ENCODE data around the gene NACA. TPM values are rescaled to one million over a fixed set of nuclear protein-coding genes. Genes with fewer than 3 reads are reported as not detected.

The NACA gene
- total RNA-seq, result 100 to 1,000 TPM; 793 to 820 TPM

DNA sequence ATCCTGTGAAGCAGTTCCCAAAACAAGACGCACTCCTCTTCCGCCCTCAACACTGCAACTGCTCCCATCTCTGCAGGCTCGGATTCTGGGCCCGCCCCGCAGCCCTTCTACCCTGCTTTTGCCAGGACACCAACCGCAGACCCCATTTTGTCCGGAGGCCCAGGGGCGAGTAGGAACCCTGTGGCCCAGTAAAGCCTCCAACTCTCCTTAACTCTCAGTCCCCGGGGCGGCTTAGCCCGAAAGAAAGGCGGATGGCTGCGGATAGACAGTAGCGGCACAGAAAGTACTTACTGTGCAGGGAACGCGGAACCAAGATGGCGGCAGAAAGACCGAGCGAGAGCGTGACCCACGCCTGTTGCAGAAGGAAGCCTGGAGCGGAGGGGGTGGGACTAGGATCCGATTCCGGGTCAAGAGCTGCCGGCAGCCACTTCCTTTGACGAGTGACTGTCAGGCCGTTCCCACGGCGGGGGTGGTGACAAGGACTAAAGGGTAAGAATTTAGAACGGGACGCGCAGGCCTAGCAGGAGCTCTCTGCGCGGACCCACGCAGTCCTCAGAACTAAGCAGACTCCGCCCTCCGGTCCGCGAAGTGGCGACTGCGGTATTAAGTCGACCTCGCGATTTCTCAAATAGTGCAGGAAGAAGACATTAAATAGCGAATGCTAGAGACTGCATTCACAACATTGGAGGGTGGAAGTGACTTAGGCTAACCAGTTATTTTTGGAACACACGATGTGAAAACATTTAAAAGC, at the start of gene NACA:
Gene NACA (minus strand): TSS at position 328 of the 751 bp plus-strand sequence. CDS start 778 bp downstream, outside the sequence.
- ATAC-seq (peak; percentile 98), DNase-seq (peak; percentile 100)
- H3K4me1 Mint-ChIP-seq (ENCODE audit: low read depth), result peaks cover 50% of the 10 kb centered on the region
- H3K9me3 Mint-ChIP-seq (ENCODE audit: insufficient read depth), result no peaks in the 10 kb centered on the region
- no peaks in the 10 kb centered on the region for H3K27me3 Mint-ChIP-seq (ENCODE audit: low read depth)
- peak within 1 kb of the TSS; percentile 97 for H3K27ac Mint-ChIP-seq
- H3K36me3 Mint-ChIP-seq (ENCODE audit: low read depth), result peaks cover 72% of the 10 kb centered on the region
- peak within 1 kb of the TSS; percentile 98 for H3K4me3 Mint-ChIP-seq
- ChIA-PET POLR2A (interaction anchor here (0.6 to 6.9 kb wide), 29 partner anchors 9 to 797 kb away, joined by 3 to 119 read pairs (median 4); partner anchors contain the start of genes ATP5F1B, LRP1, NEMP1 and PRIM1), CTCF (interaction anchor here (0.7 to 1.9 kb wide), 9 partner anchors 24 to 386 kb away, joined by 3 to 9 read pairs (median 4); partner anchors contain the start of gene STAT6)

DNA sequence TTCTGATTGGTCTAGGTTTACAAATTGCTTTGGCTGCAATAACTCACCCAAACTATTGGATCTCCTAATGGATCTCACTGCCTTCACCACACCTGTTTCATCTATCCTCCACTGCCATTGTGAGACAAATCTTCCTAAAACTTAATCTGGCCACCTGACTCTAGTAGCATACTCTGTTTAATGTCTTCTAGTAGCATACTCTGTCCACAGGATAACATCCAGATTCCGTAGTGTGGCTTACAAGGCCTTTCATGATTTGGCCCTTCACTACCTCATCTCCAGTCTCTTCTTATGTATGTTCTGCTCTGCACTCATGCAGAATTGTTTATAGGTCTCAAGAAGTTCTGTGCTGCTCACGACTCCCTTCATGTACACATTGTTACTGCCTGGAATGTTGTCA, 48.0 kb upstream of the NACA start:
- Mint-ChIP-seq H3K36me3 (ENCODE audit: low read depth) (no peaks in the 10 kb centered on the region), H3K9me3 (ENCODE audit: insufficient read depth) (no peaks in the 10 kb centered on the region)

DNA sequence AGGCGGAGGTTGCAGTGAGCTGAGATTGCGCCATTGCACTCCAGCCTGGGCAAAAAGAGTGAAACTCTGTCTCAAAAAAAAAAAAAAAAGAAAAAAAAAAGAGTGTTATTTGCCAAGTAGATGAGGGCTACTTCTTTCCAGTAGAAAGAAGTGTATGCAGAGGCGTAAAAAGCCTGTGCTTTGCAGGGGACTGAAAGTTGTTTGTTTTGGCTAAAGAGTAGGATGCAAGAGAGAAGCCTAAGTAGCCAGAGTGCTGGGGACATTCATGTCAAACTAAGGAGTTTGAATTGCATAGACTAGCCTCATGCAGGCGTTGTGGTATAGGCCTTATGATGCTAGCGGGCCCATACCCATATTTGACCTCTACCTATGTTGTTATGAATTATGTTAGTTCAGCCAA, 47.5 kb upstream of the NACA start:
- CTCF ChIA-PET, result no interaction called here
- no peak overlapping the region for H3K27ac Mint-ChIP-seq
- H3K27me3 Mint-ChIP-seq (ENCODE audit: low read depth), result no peaks in the 10 kb centered on the region
- POLR2A ChIA-PET, result no interaction called here
- ATAC-seq, result no peak
- H3K9me3 Mint-ChIP-seq (ENCODE audit: insufficient read depth), result no peaks in the 10 kb centered on the region
- DNase-seq, result no peak
- H3K4me3 Mint-ChIP-seq, result no peak overlapping the region
- H3K4me1 Mint-ChIP-seq (ENCODE audit: low read depth), result no peaks in the 10 kb centered on the region
- no peaks in the 10 kb centered on the region for H3K36me3 Mint-ChIP-seq (ENCODE audit: low read depth)

More for the DNA sequence above, 48.0 kb upstream of the NACA start:
- H3K4me3 Mint-ChIP-seq, result no peak overlapping the region
- no peaks in the 10 kb centered on the region for H3K4me1 Mint-ChIP-seq (ENCODE audit: low read depth)
- POLR2A ChIA-PET, result no interaction called here
- no peak for DNase-seq
- ATAC-seq, result no peak
- no peaks in the 10 kb centered on the region for H3K27me3 Mint-ChIP-seq (ENCODE audit: low read depth)
- CTCF ChIA-PET, result no interaction called here
- H3K27ac Mint-ChIP-seq, result no peak overlapping the region

DNA sequence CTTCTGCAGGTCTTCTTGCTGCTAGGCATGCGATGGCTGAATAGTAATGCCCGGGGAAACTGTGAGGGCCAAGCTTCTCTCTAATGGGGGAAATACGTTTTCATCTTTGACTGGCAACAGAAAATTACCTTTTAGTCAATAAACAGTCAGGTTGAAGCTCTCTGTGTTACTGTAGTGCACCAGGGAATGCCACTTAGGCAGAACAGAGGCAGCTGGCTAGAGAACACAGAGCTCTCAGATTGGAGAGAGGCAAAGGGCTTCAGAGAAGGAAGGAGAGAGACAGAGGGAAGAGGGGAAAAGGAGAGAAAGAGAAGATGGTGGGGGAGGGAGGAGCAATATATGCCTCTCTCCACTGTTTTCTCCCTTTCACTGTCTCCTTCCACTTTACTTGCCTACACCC, 44.8 kb upstream of the NACA start:
- Mint-ChIP-seq H3K36me3 (ENCODE audit: low read depth) (no peaks in the 10 kb centered on the region), H3K9me3 (ENCODE audit: insufficient read depth) (no peaks in the 10 kb centered on the region), H3K27ac (no peak overlapping the region), H3K4me1 (ENCODE audit: low read depth) (no peaks in the 10 kb centered on the region), H3K27me3 (ENCODE audit: low read depth) (no peaks in the 10 kb centered on the region), H3K4me3 (no peak overlapping the region)
- ATAC-seq (no peak), DNase-seq (no peak)
- ChIA-PET POLR2A (interaction anchor here (0.8 kb wide), 1 partner anchor 82 kb away, joined by 3 read pairs; the partner anchor contains the start of gene PTGES3), CTCF (interaction anchor here (0.8 to 1.7 kb wide), 4 partner anchors 12 to 342 kb away, joined by 3 to 6 read pairs (median 4); no protein-coding TSS in a partner anchor)

DNA sequence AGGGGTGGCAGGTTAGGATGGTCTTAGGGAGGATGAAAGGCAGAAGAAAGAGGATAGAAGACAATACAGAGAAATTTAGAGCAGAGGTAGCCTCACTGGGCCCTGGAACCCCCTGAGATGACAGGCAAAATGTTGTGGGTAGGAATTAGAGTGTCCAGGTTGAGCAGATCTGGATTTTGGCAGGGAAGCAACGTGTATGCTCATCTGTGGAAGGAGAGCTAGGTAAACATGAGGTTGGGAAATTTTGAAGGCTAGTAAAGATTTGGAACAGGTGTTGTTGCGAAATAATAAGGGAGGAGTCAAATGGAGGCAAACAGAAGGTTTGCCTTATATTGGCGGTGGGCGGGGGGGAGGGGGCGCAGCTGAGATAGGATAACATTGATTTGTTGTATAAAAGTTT, 43.3 kb upstream of the NACA start:
- DNase-seq (no peak), ATAC-seq (no peak)
- H3K27me3 Mint-ChIP-seq (ENCODE audit: low read depth), result no peaks in the 10 kb centered on the region
- no peaks in the 10 kb centered on the region for H3K9me3 Mint-ChIP-seq (ENCODE audit: insufficient read depth)
- no peaks in the 10 kb centered on the region for H3K36me3 Mint-ChIP-seq (ENCODE audit: low read depth)
- no peaks in the 10 kb centered on the region for H3K4me1 Mint-ChIP-seq (ENCODE audit: low read depth)
- H3K27ac Mint-ChIP-seq, result no peak overlapping the region
- H3K4me3 Mint-ChIP-seq, result no peak overlapping the region
- ChIA-PET CTCF (interaction anchor here (0.8 kb wide), 1 partner anchor 11 kb away, joined by 4 read pairs; no protein-coding TSS in a partner anchor), POLR2A (no interaction called here)

DNA sequence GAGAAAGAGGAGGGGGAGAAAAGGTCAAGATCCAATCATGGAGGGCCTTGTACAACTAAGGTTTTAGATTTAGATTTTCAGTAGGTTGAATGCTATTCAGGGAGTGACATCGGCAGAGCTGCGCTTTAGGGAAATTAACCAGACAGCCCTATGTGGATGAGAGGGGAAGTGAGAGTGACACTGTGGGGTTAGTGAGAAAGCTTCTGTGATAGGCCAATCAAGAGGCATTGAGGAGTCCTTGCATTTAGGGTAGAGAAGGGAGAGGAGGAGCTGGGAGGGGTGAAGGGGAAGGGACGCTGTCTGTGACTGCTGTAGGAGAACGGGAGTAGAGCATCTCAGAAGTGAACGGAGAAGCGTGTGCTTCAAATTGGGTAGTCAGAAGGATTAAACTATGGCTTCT, 41.4 kb upstream of the NACA start:
- no peak for DNase-seq
- no peak for ATAC-seq
- Mint-ChIP-seq H3K36me3 (ENCODE audit: low read depth) (no peaks in the 10 kb centered on the region), H3K27ac (no peak overlapping the region), H3K27me3 (ENCODE audit: low read depth) (peaks cover 3% of the 10 kb centered on the region), H3K4me3 (no peak overlapping the region), H3K9me3 (ENCODE audit: insufficient read depth) (no peaks in the 10 kb centered on the region), H3K4me1 (ENCODE audit: low read depth) (no peaks in the 10 kb centered on the region)
- POLR2A ChIA-PET, result no interaction called here
- CTCF ChIA-PET, result interaction anchor here (1.3 kb wide), 1 partner anchor 8 kb away, joined by 5 read pairs; no protein-coding TSS in a partner anchor

DNA sequence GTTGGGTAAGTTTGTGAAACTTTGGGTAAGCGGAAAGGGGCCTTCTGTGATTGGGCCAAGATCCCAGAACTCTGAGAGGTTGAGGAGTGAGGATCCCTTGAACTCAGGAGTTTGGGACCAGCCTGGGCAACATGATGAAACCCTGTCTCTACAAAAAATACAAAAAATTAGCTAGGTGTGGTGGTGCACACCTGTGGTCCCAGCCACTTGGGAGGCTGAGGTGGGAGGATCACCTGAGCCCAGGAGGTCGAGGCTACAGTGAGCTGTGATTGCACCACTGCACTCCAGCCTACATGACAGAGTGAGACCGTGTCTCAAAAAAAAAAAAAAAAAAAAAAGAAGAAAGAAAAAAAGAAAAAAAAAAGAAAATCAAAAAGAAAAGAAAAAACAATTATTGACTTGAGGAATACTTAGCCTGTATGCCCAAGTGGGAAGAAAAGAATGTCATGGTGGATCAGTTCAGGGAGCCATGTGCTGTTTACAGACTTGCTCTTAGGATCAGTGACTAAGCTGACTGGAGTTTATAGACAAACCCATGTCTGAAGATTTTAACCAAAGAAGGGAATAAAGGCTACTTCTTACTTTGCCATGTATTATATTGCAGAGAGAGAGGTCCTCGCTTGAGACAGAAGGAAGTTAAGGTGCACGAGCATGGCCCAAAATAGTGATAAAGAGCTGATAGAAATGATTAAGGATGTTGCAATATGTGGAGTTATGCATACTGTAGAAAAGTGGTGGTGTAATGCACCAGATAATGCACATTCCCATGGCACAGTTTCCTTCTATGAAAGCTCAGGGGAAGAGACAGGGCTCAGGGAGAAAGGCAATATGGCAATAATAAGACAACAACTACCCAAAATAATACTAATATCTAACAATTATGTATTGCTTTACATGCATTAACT, 38.9 kb upstream of the NACA start:
- Mint-ChIP-seq H3K9me3 (ENCODE audit: insufficient read depth) (no peaks in the 10 kb centered on the region), H3K4me3 (no peak overlapping the region), H3K27ac (no peak overlapping the region), H3K36me3 (ENCODE audit: low read depth) (no peaks in the 10 kb centered on the region), H3K4me1 (ENCODE audit: low read depth) (no peaks in the 10 kb centered on the region), H3K27me3 (ENCODE audit: low read depth) (peaks cover 3% of the 10 kb centered on the region)
- ChIA-PET POLR2A (no interaction called here), CTCF (interaction anchor here (1.0 to 18.0 kb wide), 5 partner anchors 10 to 348 kb away, joined by 3 to 213 read pairs (median 4); partner anchors contain the start of gene ZBTB39)
- ATAC-seq (no peak), DNase-seq (no peak)

DNA sequence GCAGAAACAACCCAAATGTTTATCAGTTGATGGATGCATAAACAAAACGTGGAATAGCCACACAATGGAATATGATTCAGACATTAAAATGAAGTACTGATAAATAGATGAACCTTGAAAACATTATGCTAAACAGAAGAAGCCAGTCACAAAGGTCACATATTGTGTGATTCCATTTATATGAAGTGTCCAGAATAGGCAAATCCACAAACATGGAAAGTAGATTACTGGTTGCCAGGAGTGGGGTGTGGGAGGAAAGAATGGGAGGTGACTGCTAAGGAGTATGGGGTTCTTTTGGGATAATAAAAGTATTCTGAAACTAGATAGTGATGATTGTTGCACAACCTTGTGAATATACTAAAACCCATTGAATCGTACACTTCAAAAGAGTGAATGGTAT, 36.7 kb upstream of the NACA start:
- DNase-seq, result no peak
- Mint-ChIP-seq H3K36me3 (ENCODE audit: low read depth) (peaks cover 2% of the 10 kb centered on the region), H3K4me3 (no peak overlapping the region), H3K27ac (no peak overlapping the region), H3K4me1 (ENCODE audit: low read depth) (peaks cover 6% of the 10 kb centered on the region), H3K9me3 (ENCODE audit: insufficient read depth) (peaks cover 8% of the 10 kb centered on the region), H3K27me3 (ENCODE audit: low read depth) (peaks cover 6% of the 10 kb centered on the region)
- POLR2A ChIA-PET, result no interaction called here
- CTCF ChIA-PET, result interaction anchor here (1.0 to 18.0 kb wide), 3 partner anchors 226 to 350 kb away, joined by 4 to 213 read pairs (median 6); partner anchors contain the start of gene ZBTB39
- ATAC-seq, result no peak

DNA sequence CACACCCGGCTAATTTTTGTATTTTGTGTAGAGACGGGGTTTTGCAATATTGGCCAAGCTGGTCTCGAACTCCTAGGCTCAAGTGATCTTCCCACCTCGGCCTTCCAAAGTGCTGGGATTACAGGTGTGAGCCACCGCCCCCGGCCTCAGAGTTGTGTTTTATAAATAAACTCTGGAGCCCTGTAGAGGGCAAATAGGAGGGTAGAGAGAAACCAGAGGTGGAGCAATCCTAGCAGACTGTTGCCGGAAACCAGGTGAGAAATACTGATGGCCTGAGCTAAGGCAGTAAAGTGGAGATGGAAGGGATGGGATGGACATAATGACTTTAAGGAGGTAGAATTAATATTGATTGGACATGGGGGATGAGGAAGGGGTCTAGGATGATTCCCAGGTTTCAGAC, 35.4 kb upstream of the NACA start:
- POLR2A ChIA-PET, result no interaction called here
- no peak overlapping the region for H3K27ac Mint-ChIP-seq
- H3K36me3 Mint-ChIP-seq (ENCODE audit: low read depth), result peaks cover 2% of the 10 kb centered on the region
- CTCF ChIA-PET, result interaction anchor here (3.3 to 18.0 kb wide), 3 partner anchors 227 to 351 kb away, joined by 16 to 213 read pairs (median 69); partner anchors contain the start of genes STAT6 and ZBTB39
- H3K27me3 Mint-ChIP-seq (ENCODE audit: low read depth), result peaks cover 6% of the 10 kb centered on the region
- peaks cover 8% of the 10 kb centered on the region for H3K9me3 Mint-ChIP-seq (ENCODE audit: insufficient read depth)
- DNase-seq (no peak), ATAC-seq (no peak)
- no peak overlapping the region for H3K4me3 Mint-ChIP-seq
- peaks cover 8% of the 10 kb centered on the region for H3K4me1 Mint-ChIP-seq (ENCODE audit: low read depth)

DNA sequence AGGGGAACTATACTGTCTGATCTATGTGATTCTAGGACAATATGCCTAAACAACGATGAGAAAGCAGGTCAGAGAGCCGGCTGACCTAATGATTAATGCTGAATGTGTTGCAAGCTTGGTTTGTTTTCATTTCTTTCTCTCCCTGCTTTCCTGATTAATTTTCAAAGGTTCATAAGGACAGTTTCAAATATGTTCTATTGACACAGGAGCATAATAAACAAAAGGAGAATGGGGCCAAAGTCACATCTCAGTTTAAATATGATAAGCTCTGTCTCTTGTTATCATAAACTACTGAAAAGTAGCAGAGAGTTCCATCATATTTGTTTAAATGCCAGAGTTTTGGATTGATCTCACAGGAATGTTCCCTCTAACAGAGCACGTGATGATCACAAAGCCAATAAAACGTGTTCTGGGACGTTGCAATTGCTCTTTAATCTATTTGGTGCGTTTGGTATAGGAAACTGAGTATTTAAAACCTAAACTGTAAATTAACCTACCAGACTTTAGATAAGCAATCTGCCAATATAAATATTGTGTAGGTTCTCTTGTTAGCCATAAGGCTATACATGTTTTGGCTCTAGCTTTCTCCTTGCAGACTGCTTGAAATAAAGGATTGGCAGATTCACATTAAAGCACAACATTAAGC, 34.3 kb upstream of the NACA start:
- H3K27ac Mint-ChIP-seq, result no peak overlapping the region
- DNase-seq, result no peak
- CTCF ChIA-PET, result interaction anchor here (3.3 to 18.0 kb wide), 3 partner anchors 229 to 352 kb away, joined by 16 to 213 read pairs (median 69); partner anchors contain the start of genes STAT6 and ZBTB39
- no peak for ATAC-seq
- no peak overlapping the region for H3K4me3 Mint-ChIP-seq
- peaks cover 8% of the 10 kb centered on the region for H3K4me1 Mint-ChIP-seq (ENCODE audit: low read depth)
- H3K27me3 Mint-ChIP-seq (ENCODE audit: low read depth), result peaks cover 6% of the 10 kb centered on the region
- POLR2A ChIA-PET, result no interaction called here
- H3K9me3 Mint-ChIP-seq (ENCODE audit: insufficient read depth), result peaks cover 8% of the 10 kb centered on the region
- peaks cover 2% of the 10 kb centered on the region for H3K36me3 Mint-ChIP-seq (ENCODE audit: low read depth)

DNA sequence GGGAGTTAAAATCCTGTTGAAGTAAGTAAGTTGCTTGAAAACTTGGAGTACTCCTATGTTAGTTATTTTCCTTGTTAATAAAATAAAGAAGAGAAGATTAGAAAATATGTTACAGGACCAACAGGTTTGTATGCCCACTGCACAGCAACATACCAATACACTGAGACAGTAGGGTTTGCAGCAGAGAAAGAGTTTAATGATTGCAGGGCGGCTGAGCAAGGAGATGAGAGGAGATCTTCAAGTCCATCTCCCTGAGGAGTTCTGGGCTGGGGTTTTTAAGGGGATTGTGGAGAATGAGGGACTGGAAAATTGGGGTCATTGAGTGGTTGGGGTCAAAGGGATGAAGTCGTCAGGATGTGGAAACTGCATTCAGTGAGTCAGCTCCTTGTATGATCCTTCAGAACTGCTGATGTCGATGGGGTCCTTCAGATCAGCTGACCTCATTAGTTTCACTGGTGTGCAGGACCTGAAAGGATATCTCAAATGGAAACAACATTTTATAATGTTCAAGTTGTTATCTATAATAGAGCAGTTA, 33.7 kb upstream of the NACA start:
- ChIA-PET POLR2A (no interaction called here), CTCF (interaction anchor here (1.0 to 18.0 kb wide), 5 partner anchors 11 to 353 kb away, joined by 3 to 213 read pairs (median 16); partner anchors contain the start of genes STAT6 and ZBTB39)
- Mint-ChIP-seq H3K27ac (no peak overlapping the region), H3K4me3 (no peak overlapping the region), H3K4me1 (ENCODE audit: low read depth) (peaks cover 8% of the 10 kb centered on the region), H3K9me3 (ENCODE audit: insufficient read depth) (peaks cover 8% of the 10 kb centered on the region), H3K27me3 (ENCODE audit: low read depth) (peaks cover 6% of the 10 kb centered on the region), H3K36me3 (ENCODE audit: low read depth) (peaks cover 2% of the 10 kb centered on the region)
- DNase-seq (no peak), ATAC-seq (no peak)
